ENCODE results near the gene CEL.

The CEL gene

GRCh38 chr9:133109931-133110650, 48.3 kb downstream of the CEL start (continued):
- TF ChIP-seq, protein P1, sequence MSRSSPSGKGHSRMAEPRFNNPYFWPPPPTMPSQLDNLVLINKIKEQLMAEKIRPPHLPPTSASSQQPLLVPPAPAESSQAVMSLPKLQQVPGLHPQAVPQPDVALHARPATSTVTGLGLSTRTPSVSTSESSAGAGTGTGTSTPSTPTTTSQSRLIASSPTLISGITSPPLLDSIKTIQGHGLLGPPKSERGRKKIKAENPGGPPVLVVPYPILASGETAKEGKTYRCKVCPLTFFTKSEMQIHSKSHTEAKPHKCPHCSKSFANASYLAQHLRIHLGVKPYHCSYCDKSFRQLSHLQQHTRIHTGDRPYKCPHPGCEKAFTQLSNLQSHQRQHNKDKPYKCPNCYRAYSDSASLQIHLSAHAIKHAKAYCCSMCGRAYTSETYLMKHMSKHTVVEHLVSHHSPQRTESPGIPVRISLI (tag by site-specific recombination; IDR thresholded peaks at IDR 0.05) = no peak
- no peak for TF ChIP-seq ZNF510 (tag by site-specific recombination; IDR thresholded peaks at IDR 0.05; ENCODE audit: insufficient replicate concordance)
- TF ChIP-seq ZNF544 (tag by site-specific recombination; IDR thresholded peaks at IDR 0.05) = no peak
- TF ChIP-seq BCL6B (tag by site-specific recombination; IDR thresholded peaks at IDR 0.05) = no peak

DNA sequence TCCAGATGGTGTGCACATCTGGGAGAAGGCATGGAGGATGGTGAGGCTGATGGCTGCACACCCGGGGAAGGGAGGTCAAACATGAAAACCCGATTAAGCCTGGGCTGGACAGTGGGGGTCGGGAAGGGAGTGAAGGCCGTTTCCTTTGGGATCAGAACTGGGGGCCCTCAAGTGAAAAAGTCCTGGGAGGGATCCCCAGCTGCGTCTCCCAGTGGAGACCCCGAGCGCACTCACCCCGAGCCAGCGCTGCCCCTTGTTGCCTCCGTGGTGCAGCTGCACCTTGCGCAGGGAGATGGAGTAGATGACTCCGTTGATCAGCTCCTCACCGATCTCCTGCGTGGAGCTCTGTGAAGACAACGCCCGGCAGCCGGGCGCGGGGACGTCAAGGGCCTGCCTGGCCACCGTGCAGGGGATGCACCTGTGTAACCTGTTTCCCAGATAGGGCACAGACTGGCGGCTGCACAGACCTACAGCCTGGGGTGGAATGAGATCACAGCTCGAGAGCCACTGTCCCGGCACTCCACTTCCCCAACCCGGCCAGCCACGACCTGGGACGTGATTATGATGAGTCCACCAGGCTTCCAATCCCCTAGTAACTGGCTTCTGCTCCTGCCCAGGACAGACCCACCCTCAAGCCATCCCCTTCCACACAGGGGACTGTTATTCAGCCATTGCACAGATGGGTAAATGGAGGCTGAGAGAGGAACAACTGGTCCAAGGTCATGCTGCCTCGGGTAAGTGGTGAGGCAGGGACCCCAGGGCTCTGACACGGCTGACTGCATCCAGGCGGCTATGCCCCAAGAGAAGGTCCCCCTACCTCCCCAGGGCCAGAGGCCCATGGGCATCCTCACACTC, 50.3 kb downstream of the CEL start:
- ChIA-PET CTCF (interaction anchor here (0.6 to 22.4 kb wide), 2 partner anchors 34 to 74 kb away, joined by 3 to 342 read pairs; no protein-coding TSS in a partner anchor), POLR2A (interaction anchor here (1.0 kb wide), 1 partner anchor 81 kb away, joined by 3 read pairs; the partner anchor contains the start of gene GTF3C5)
- Histone ChIP-seq H3K36me3 (ENCODE audit: control insufficient read depth in 2 of 2, insufficient read depth in 1 of 2, low read length in 2 of 2) (peaks cover 0 to 64% of the 10 kb centered on the region in 2 experiments; a peak in 1 of 3 replicates), H3K9me3 (ENCODE audit: control insufficient read depth, insufficient read depth, low read depth, low read length) (no peaks in the 10 kb centered on the region), H3K4me1 (ENCODE audit: control insufficient read depth, insufficient read depth, low read length) (peaks cover 12% of the 10 kb centered on the region), H3K4me3 (ENCODE audit: low read depth, low read length) (no peak overlapping the region), H3K27ac (ENCODE audit: extremely low read depth, low read depth, low read length) (no peak overlapping the region)
- TF ChIP-seq GLIS1 (tag by site-specific recombination; IDR thresholded peaks at IDR 0.05) (no peak), ZNF426 (tag by site-specific recombination; IDR thresholded peaks at IDR 0.05) (no peak), ZBTB8A (tag by site-specific recombination; IDR thresholded peaks at IDR 0.05) (no peak), TCF7L2 (IDR thresholded peaks at IDR 0.05; ENCODE audit: borderline replicate concordance, low read depth, low read length) (no peak), KLF17 (tag by site-specific recombination; IDR thresholded peaks at IDR 0.05) (no peak), ZNF324 (tag by site-specific recombination; IDR thresholded peaks at IDR 0.05) (no peak), ZNF677 (tag by site-specific recombination; IDR thresholded peaks at IDR 0.05) (no peak), ZNF175 (tag by site-specific recombination; IDR thresholded peaks at IDR 0.05) (no peak), INSM2 (tag by site-specific recombination; IDR thresholded peaks at IDR 0.05) (no peak), ZNF211 (tag by site-specific recombination; IDR thresholded peaks at IDR 0.05; ENCODE audit: low read depth) (no peak), OVOL3 (tag by site-specific recombination; IDR thresholded peaks at IDR 0.05) (no peak), ZNF548 (tag by site-specific recombination; IDR thresholded peaks at IDR 0.05) (no peak), PRDM1 (tag by site-specific recombination; IDR thresholded peaks at IDR 0.05) (no peak)
- TF ChIP-seq, protein P2, sequence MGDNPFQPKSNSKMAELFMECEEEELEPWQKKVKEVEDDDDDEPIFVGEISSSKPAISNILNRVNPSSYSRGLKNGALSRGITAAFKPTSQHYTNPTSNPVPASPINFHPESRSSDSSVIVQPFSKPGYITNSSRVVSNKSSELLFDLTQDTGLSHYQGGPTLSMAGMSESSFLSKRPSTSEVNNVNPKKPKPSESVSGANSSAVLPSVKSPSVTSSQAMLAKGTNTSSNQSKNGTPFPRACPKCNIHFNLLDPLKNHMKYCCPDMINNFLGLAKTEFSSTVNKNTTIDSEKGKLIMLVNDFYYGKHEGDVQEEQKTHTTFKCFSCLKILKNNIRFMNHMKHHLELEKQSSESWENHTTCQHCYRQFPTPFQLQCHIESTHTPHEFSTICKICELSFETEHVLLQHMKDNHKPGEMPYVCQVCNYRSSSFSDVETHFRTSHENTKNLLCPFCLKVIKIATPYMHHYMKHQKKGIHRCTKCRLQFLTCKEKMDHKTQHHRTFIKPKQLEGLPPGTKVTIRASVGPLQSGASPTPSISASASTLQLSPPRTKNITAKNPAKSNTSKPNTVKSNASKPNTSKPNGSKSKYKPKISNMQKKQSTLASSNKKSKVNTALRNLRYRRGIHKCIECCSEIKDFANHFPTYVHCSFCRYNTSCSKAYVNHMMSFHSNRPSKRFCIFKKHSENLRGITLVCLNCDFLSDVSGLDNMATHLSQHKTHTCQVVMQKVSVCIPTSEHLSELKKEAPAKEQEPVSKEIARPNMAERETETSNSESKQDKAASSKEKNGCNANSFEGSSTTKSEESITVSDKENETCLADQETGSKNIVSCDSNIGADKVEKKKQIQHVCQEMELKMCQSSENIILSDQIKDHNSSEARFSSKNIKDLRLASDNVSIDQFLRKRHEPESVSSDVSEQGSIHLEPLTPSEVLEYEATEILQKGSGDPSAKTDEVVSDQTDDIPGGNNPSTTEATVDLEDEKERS (tag by site-specific recombination; IDR thresholded peaks at IDR 0.05) = no peak
- TF ChIP-seq, protein P3, sequence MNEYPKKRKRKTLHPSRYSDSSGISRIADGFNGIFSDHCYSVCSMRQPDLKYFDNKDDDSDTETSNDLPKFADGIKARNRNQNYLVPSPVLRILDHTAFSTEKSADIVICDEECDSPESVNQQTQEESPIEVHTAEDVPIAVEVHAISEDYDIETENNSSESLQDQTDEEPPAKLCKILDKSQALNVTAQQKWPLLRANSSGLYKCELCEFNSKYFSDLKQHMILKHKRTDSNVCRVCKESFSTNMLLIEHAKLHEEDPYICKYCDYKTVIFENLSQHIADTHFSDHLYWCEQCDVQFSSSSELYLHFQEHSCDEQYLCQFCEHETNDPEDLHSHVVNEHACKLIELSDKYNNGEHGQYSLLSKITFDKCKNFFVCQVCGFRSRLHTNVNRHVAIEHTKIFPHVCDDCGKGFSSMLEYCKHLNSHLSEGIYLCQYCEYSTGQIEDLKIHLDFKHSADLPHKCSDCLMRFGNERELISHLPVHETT (tag by site-specific recombination; IDR thresholded peaks at IDR 0.05) = no peak
- TF ChIP-seq, protein P4, sequence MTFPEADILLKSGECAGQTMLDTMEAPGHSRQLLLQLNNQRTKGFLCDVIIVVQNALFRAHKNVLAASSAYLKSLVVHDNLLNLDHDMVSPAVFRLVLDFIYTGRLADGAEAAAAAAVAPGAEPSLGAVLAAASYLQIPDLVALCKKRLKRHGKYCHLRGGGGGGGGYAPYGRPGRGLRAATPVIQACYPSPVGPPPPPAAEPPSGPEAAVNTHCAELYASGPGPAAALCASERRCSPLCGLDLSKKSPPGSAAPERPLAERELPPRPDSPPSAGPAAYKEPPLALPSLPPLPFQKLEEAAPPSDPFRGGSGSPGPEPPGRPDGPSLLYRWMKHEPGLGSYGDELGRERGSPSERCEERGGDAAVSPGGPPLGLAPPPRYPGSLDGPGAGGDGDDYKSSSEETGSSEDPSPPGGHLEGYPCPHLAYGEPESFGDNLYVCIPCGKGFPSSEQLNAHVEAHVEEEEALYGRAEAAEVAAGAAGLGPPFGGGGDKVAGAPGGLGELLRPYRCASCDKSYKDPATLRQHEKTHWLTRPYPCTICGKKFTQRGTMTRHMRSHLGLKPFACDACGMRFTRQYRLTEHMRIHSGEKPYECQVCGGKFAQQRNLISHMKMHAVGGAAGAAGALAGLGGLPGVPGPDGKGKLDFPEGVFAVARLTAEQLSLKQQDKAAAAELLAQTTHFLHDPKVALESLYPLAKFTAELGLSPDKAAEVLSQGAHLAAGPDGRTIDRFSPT (tag by site-specific recombination; IDR thresholded peaks at IDR 0.05) = no peak

Data from HEK293 (cell line).